ENCODE measurements around the gene IGF2BP2. TPM values are rescaled to one million over a fixed set of nuclear protein-coding genes. Genes with fewer than 3 reads are reported as not detected.
"Not testable (repeated sequence)": the region's sequence is repeated elsewhere in the genome, so short reads cannot be mapped to it uniquely, and the experiment has no call there.

The IGF2BP2 gene
- total RNA-seq, 1 donor from 2014 or later, result 48.5 TPM

DNA sequence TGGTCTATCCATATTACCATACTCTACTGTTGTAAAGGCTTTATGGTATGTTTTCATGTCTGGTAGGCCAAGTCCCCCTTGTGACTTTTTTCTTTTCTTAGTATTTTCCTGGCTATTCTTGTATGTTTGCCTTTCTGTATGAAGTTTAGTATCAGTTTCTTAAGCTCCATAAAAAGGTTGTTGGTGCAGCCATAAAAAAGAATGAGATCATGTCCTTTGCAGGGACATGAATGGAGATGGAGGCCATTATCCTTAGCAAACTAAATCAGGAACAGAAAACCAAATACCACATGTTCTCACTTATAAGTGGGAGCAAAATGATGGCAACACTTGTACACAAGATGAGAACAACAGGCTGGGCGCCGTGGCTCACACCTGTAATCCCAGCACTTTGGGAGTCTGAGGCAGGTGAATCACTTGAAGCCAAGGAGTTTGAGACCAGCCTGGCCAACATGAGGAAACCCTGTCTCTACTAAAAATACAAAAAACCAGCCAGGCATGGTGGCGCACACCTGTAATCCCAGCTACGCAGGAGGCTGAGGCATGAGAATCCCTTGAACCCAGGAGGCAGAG, 13.7 kb upstream of the IGF2BP2 start:
- not testable (repeated sequence) for DNase-seq (ENCODE audit: low read depth)

DNA sequence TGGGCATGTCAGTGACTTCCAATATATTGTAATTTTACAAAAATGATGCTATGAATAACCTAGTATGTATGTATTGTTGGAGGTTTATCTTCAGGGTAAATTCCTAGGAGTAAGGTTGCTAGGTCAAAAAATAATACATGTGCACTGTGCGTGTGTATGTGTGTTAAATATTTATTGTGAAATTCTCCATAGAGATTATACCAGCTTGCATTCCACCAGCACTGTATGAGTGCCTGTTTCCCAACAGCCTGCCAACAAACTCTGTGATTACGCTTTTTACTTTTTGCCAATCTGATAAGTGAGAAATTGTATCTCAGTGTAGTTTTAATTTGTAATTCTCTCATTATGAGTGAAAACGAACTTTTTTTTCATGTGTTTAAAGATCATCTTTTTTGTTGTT, 12.6 kb upstream of the IGF2BP2 start:
- DNase-seq (ENCODE audit: low read depth), result no peak

DNA sequence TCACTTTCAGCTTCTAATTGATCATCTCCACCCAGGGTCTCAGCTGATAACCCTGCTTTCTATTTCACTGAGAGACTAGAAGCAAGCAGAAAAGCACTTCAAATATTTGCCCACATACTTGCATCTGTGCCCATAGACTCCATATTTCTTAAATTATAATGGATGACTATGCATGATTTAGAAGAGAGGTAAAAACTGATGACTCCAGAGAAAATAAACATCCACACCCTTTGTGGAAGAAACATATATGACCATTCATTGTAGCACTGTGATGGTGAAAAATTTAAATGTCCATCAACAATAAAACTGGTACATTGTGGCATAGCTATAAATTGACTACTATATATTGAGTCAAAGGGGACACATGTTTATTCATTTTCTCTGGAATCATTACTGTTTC, 7.1 kb upstream of the IGF2BP2 start:
- DNase-seq (ENCODE audit: low read depth), result no peak

DNA sequence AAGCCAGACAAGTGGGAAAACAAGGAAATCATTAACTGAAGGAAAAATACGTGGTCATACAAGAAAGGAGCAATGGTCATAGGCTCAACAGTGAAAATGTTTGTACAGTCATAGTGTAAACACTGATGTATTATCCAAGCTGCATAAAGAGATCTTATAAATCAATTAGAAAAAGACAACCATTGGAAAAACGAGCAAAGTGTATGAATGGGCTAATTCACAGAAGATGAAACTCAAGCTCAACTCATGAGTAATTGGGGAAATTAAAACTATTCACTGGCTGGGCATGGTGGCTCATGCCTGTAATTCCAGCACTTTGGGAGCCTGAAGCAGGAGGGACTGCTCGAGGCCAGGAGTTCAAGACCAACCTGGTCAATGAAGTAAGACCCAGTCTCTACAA, 6.4 kb upstream of the IGF2BP2 start:
- no peak for DNase-seq (ENCODE audit: low read depth)

- DNase-seq (ENCODE audit: low read depth), result no peak
These were observed 5.4 kb upstream of the IGF2BP2 start for GRCh38 chr3:185830018-185830797.

GRCh38 chr3:185828755-185829154, 3.9 kb upstream of the IGF2BP2 start:
- DNase-seq (ENCODE audit: low read depth), result no peak

DNA sequence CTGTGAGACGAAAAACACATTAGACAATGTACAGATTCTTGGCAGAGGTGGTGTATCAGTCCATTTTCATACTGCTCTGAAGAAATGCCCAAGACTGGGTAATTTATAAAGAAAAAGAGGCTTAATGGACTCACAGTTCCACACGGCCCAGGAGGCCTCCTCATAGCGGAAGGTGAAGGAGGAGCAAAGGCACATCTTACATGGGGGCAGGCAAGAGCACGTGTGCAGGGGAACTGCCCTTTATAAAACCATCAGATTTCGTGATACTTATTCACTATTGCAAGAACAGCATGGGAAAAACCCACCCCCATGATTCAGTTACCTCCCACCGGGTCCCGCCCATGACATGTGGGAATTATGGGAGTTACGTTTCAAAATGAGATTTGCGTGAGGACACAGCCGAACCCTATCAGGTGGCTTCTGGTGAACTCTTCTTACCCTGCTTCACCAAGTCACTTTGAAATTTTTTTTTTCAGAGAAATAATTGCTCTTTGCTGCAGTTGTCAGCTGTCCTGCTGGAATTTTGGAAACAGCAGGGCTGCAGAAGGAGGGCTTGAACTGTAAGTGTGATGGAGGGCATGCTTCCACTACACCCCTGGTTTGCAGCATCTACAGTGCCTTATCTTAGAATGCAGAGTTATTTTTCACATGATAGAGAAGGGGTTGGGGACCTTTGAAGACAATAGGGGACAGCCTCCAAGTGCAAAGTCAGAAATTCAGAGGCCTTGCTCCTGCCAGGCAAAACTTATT, 2.9 kb upstream of the IGF2BP2 start:
- no peak for DNase-seq (ENCODE audit: low read depth)

DNA sequence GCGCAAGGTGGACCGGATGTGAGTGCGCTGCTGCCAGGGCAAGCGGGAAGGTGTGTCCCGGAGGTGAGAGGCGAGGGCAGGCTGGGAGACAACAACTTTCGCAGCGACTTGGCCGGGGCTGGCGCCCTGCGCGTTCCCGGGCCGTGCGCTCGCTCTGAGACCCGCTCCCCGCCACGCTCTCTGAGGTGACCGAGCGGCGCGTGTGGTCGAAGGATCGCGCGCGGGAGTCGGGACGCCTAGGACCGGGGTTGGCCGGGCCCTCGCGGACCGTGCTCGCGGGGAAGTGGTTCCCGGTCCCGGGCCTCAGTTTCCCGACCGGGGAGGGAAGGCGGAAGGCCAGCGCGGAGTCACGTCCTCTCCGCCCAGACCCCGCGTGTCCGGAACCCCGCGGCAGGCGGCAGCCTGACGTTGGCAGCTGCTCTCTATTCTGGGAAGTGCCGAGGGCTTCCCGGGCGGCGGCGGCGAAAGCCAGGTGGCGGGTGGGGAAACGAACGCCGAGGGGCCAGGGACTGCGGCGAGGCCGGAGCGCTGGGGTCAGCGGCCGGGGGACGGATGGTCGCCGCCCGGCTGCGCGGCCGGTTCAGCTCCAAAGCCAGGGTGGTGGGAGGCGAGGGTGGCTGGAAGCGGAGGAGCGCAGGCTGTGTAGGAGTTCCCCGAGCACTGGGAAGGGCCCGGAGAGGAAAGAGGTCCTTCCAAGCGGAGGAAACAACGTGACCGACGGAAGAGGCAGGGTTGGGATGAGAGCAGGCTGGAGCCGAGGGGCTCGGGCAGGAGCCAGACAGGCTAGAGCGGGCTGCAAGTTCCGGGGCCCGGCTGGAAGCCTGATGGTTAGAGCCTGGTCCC, 1.0 kb upstream of the IGF2BP2 start:
- DNase-seq (ENCODE audit: low read depth), result peak; percentile 66

- DNase-seq (ENCODE audit: low read depth), result peak; percentile 47
These were observed 514 bp downstream of the IGF2BP2 start for GRCh38 chr3:185824051-185825005.

- peak; percentile 57 for DNase-seq (ENCODE audit: low read depth)
These were observed 1.5 kb downstream of the IGF2BP2 start for GRCh38 chr3:185823078-185824044.

- DNase-seq (ENCODE audit: low read depth), result no peak
These were observed 2.4 kb downstream of the IGF2BP2 start for GRCh38 chr3:185822221-185823000.

- DNase-seq (ENCODE audit: low read depth), result peak; percentile 41
These were observed 3.7 kb downstream of the IGF2BP2 start for GRCh38 chr3:185820973-185821758.

DNA sequence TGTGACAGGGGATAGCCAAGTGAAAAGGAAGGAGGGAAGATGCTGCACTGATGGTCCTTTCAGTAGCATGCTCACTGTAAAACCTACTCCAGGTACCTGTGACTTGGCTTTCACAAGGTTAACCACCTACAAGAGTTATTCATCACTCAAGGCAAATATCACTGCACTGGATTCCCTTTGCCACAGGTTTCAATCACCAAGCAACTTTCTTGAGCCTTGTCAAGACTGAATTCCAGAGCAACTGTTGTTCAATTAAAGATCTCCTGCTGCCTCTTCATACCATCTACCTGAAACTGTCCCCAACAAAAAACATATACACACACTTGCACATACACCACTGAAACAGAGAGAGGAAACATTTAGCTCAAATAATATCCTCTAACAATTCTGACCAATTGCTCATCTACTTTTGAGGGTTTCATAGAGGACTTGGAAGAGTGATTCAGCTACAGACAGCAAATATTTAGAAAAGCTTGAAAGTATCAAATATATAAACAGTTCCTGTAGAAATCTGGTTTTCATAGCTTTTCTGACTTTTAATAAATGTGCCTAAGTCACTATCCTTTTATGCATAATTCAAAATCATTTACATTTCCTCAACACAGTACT, 6.5 kb downstream of the IGF2BP2 start:
- DNase-seq (ENCODE audit: low read depth), result no peak

DNA sequence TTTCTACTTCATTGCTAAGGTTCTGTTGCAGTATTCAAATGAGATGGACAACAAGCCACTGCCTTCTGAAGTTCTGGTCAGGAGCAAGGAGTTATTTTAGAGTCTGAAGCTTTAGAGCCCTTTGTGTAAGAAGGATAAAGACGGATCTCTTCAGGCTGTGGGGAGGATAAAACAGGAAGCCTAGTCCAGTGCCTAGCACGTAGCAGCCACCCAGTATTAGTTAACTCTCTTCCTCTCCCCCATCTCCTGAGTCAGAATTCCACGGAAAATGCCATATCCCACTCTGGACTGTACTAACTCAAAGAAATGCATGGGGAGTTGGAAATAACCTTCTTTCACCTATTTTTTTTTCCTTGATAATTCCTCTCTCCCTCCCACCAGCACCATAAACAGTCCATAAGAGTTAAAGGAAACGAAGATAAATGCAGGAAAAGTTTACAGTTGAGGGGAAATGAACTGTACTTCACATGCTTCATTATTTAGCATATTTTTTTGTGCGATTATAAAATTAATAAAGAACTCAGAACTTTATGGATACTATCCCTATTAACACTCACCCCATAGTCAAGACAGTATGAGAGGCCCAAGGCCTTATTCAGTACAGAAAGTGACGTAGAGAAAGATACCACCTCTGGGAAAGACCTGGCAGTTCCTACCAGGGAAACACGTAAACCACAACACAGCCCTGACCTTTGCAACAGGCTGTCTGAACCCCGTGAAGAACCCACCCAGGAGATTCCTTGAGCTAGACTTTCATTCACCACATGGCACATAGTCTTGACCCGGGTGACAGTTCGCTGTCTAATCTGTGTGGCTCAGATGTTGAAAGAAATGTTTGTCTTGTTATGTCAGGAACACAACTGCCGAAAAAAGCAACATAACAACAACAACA, 9.2 kb downstream of the IGF2BP2 start:
- peak; percentile 34 for DNase-seq (ENCODE audit: low read depth)

- peak; percentile 44 for DNase-seq (ENCODE audit: low read depth)
These were observed 11.1 kb downstream of the IGF2BP2 start for GRCh38 chr3:185813691-185814215.

DNA sequence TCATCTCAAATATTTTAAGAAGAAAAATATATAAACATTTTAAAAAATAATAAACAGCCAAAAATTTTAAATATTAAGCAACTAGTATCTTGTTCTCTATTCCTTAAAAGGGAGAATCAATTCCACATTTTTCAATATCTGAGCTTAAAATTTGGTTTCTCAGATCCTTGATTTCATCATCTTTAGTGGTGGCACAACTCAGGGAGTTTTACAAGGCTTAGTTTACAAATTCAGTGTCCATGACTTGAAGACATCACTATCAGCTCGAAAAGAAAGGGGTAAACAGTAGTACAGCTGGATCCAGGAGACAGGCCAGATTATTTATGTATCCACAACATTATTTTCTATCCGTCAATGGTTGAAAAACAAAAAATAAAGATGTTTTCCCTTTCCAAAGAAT, 11.6 kb downstream of the IGF2BP2 start:
- no peak for DNase-seq (ENCODE audit: low read depth)
